ES-I3 (cell line): ENCODE measurements around the gene SLC22A23.

Experiments
- H3K36me3 ChIP-seq: 2 replicates; pipeline ENCODE4 v1.6.1; 2013; ENCODE audit warnings: mild to moderate bottlenecking, low read length, control low read depth, moderate library complexity; ENCODE audit not compliant: insufficient read depth
- H3K4me1 ChIP-seq: 2 replicates; pipeline ENCODE4 v1.6.1; 2013; ENCODE audit warnings: mild to moderate bottlenecking, control low read depth, low read length; ENCODE audit not compliant: insufficient read depth
- H3K9ac ChIP-seq: 2 replicates; pipeline ENCODE4 v1.6.1; 2013; ENCODE audit warnings: low read depth, mild to moderate bottlenecking, low read length, moderate library complexity
- H3K9me3 ChIP-seq: 2 replicates; pipeline ENCODE4 v1.6.1; 2013; ENCODE audit warnings: mild to moderate bottlenecking, low read length, moderate library complexity; ENCODE audit not compliant: control insufficient read depth, insufficient read depth

SLC22A23 gene

GRCh38 chr6:3366596-3367413 is 90.0 kb downstream of the SLC22A23 start:
- H3K9me3 ChIP-seq = no peaks in the 10 kb centered on the region

GRCh38 chr6:3364391-3364790 is 92.5 kb downstream of the SLC22A23 start:
- Histone ChIP-seq H3K9me3 (no peaks in the 10 kb centered on the region), H3K36me3 (no peaks in the 10 kb centered on the region), H3K9ac (no peak overlapping the region), H3K4me1 (peaks cover 12% of the 10 kb centered on the region; the same call in 1 of the 2 replicates)

More at GRCh38 chr6:3366596-3367413, 90.0 kb downstream of the SLC22A23 start:
- Histone ChIP-seq H3K4me1 (peaks cover 7% of the 10 kb centered on the region; the same call in 1 of the 2 replicates), H3K36me3 (no peaks in the 10 kb centered on the region), H3K9ac (no peak overlapping the region)

GRCh38 chr6:3363296-3364025 is 93.4 kb downstream of the SLC22A23 start:
- H3K9me3 ChIP-seq = no peaks in the 10 kb centered on the region
- peaks cover 12% of the 10 kb centered on the region; the same call in 1 of the 2 replicates for H3K4me1 ChIP-seq
- H3K36me3 ChIP-seq = no peaks in the 10 kb centered on the region
- H3K9ac ChIP-seq = no peak overlapping the region

GRCh38 chr6:3361312-3362037 is 95.4 kb downstream of the SLC22A23 start:
- H3K9ac ChIP-seq = no peak overlapping the region

GRCh38 chr6:3360727-3361045 is 96.2 kb downstream of the SLC22A23 start:
- no peak overlapping the region for H3K9ac ChIP-seq
- no peaks in the 10 kb centered on the region for H3K36me3 ChIP-seq
- H3K4me1 ChIP-seq = peaks cover 21% of the 10 kb centered on the region
- no peaks in the 10 kb centered on the region for H3K9me3 ChIP-seq

More at GRCh38 chr6:3361312-3362037, 95.4 kb downstream of the SLC22A23 start:
- peaks cover 20% of the 10 kb centered on the region for H3K4me1 ChIP-seq
- no peaks in the 10 kb centered on the region for H3K9me3 ChIP-seq
- H3K36me3 ChIP-seq = no peaks in the 10 kb centered on the region

GRCh38 chr6:3359973-3360726 is 96.7 kb downstream of the SLC22A23 start:
- no peaks in the 10 kb centered on the region for H3K36me3 ChIP-seq
- no peak overlapping the region for H3K9ac ChIP-seq
- peaks cover 24% of the 10 kb centered on the region for H3K4me1 ChIP-seq
- no peaks in the 10 kb centered on the region for H3K9me3 ChIP-seq

- no peaks in the 10 kb centered on the region for H3K36me3 ChIP-seq
- no peak overlapping the region for H3K9ac ChIP-seq
- peaks cover 25% of the 10 kb centered on the region for H3K4me1 ChIP-seq
- no peaks in the 10 kb centered on the region for H3K9me3 ChIP-seq
Observed at GRCh38 chr6:3359101-3359752, 97.6 kb downstream of the SLC22A23 start.

GRCh38 chr6:3358413-3359100 is 98.3 kb downstream of the SLC22A23 start:
- Histone ChIP-seq H3K36me3 (no peaks in the 10 kb centered on the region), H3K9me3 (no peaks in the 10 kb centered on the region), H3K4me1 (peaks cover 26% of the 10 kb centered on the region), H3K9ac (no peak overlapping the region)

- Histone ChIP-seq H3K9me3 (no peaks in the 10 kb centered on the region), H3K9ac (no peak overlapping the region), H3K36me3 (no peaks in the 10 kb centered on the region), H3K4me1 (peaks cover 27% of the 10 kb centered on the region)
Observed at GRCh38 chr6:3357678-3358077, 99.2 kb downstream of the SLC22A23 start.

- Histone ChIP-seq H3K4me1 (peaks cover 32% of the 10 kb centered on the region), H3K9me3 (no peaks in the 10 kb centered on the region), H3K9ac (no peak overlapping the region), H3K36me3 (no peaks in the 10 kb centered on the region)
Observed at GRCh38 chr6:3356824-3357420, 99.9 kb downstream of the SLC22A23 start.

GRCh38 chr6:3356056-3356823 is 100.6 kb downstream of the SLC22A23 start:
- H3K4me1 ChIP-seq = peaks cover 36% of the 10 kb centered on the region
- H3K9me3 ChIP-seq = no peaks in the 10 kb centered on the region
- peak overlapping the region; percentile 69 for H3K9ac ChIP-seq
- H3K36me3 ChIP-seq = no peaks in the 10 kb centered on the region

- no peaks in the 10 kb centered on the region for H3K36me3 ChIP-seq
- no peaks in the 10 kb centered on the region for H3K9me3 ChIP-seq
- H3K4me1 ChIP-seq = peaks cover 43% of the 10 kb centered on the region
- H3K9ac ChIP-seq = peak overlapping the region; percentile 34; the same call in 1 of the 2 replicates
Observed at GRCh38 chr6:3355358-3356055, 101.3 kb downstream of the SLC22A23 start.
